GM19463 (cell line): ENCODE data around the gene MAGIX.

Source experiments
- ATAC-seq: cut with Tn5 transposase; IDR thresholded peaks from one replicate; pipeline ENCODE4 v1.9.1; 2021; ENCODE audit warnings: mild to moderate bottlenecking, moderate library complexity; ENCODE audit not compliant: unreplicated experiment

The MAGIX gene

GRCh38 chrX:49204017-49204416 is 41.5 kb downstream of the MAGIX start:
- no peak for ATAC-seq

- no peak for ATAC-seq
These were observed 42.2 kb downstream of the MAGIX start for GRCh38 chrX:49204709-49205108.

- ATAC-seq = no peak
These were observed 42.9 kb downstream of the MAGIX start for GRCh38 chrX:49205443-49205842.

- no peak for ATAC-seq
These were observed 44.0 kb downstream of the MAGIX start for GRCh38 chrX:49206543-49206942.

- no peak for ATAC-seq
These were observed 45.8 kb downstream of the MAGIX start for GRCh38 chrX:49208399-49208798.

- ATAC-seq = no peak
These were observed 47.1 kb downstream of the MAGIX start for GRCh38 chrX:49209434-49210251.

DNA sequence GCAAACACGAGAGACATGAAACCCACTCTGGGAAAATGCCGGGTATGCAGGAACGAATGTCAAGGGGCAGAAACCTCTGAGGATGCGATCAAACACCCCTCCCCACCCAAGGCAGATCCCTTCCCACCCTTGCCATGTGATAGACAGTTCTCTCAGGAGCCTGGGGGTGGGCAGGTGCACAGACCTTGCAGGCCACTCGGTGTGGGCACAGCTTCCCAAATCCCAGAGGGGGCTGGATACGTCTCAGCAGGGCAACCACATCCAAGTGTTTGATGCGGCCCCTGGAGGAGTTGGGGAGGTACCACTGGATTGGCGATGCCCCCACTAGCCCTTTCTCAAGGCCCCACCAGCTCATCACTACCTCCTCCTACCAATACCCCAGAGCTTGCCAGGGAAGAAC is 47.8 kb downstream of the MAGIX start:
- ATAC-seq = no peak

- ATAC-seq = no peak
These were observed 48.5 kb downstream of the MAGIX start for GRCh38 chrX:49211074-49211473.

DNA sequence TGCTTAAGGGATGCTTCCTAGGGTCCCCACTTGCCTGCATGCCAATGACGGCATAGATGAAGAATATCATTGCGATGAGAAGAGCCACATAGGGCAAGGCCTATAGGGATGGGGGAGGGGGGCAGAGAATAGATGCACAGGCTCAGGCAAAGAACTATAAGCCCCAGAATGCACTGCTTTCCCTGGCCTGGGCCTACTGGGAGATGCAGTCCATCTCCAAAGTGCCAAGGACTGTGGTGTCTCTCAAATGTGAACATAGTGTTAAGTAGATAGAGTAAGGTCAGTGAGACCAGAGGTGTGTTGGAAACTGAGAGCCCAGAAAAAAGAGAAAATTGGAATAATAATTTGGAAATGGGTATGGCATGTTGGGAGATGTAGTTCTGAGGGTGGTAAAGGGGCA is 49.7 kb downstream of the MAGIX start:
- ATAC-seq = no peak

- ATAC-seq = no peak
These were observed 50.3 kb downstream of the MAGIX start for GRCh38 chrX:49212861-49213260.

GRCh38 chrX:49214416-49214815 is 51.9 kb downstream of the MAGIX start:
- ATAC-seq = no peak

GRCh38 chrX:49214996-49215526 is 52.5 kb downstream of the MAGIX start:
- ATAC-seq = no peak
